8988T (cell line): ENCODE data around the gene IQSEC1.

ENCODE experiments used
- DNase-seq: peaks from one replicate; pipeline ENCODE4 v3.0.0; 2011

The IQSEC1 gene

DNA sequence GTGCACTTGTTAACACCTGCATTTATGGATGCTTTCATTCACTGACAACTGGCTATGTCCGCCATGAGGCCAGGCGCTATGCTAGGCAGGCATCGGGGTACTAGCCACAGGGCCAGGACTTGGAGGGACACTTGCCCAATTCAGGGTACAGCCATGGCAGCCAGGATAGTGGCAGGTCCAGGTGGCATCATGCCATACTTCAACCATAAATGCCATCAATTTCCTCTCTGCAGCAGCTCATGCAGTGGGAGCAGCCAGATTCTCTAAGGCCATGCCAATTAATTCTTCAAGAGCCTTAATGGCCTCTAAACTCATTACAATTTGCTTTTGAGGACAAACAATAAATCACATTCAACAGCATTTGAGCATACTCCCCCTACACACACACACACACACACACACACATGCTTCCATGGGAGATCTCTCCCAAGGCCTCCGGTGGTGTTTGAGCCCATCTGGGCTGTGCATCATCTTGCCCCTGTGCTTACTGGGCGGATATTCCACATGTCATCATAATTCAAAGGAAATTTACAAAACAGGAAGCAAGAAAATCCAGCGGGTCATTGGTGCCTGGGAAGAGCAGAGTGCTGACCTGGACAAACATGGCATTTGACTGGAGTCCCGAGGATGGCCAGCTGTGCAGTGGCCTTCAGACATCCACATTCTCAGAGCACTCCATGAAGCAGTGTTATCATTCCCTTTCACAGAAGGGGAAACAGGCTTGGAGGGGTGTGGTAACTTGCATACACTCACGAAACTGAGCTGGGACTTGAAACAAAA is 109.1 kb downstream of the IQSEC1 start:
- DNase-seq = no peak

DNA sequence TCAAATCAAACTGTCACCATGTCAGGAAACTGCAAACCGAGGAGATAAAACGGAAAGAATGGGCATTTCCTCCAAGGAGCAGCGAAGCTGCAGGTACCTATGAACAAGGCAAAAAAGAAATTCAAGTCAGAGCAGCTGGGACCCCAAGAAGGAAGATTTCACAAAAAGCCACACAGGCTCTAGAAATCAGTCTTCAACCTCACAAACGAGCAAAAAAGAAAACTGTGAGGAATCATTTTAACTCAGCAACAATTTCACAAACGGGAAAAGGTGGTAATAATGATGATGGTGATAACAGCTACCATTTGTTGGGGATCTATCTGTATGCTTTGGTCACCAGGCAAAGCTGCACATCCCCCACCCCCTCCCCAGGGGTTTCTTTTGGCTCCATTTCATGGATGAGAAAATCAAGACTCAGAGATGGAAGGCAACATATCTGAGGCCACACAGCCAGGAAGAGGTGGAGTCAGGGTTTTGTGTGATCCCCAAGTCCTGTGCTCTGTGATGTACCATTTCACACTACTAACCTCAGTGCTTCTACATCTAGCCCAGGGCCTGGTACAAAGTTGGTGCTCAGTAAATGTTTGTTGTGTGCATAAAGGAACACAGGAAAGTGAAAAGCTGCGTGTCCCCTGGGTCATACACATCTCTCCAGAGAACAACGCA is 109.9 kb downstream of the IQSEC1 start:
- DNase-seq = no peak

DNA sequence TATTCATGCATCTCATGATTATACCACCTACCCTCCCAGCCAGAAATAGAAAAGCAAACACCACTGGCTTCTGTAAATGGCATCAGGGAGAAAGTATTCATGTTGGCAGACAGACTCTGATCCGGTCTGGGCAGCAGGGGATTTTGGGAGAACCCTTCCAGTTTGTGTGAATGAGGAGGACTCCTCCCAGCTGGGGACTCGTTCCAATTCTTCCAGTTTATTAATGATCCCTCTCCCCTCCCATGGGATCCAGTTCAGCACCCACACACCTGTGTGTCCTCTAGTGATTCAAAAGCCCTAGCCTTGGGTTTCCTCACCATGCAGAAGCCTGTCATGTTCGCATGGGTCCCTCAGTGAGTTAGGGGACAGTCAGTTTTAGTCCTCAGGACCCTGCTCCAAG is 110.9 kb downstream of the IQSEC1 start:
- no peak for DNase-seq

DNA sequence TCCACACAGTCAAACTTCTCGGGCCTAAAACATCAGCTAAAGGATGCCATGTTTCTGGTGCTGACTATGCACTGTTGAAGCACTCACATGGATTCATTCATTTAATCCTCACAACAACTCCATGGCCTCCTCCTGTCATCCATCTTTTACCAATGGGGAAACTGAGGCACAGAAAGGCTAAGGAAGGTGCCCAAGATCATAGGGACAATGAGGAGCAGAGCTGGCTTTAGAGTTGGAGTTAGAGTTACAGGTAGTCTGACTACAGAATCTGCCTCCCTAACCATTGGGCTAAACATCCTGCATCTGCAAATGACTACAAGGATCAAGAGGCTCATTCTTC is 111.6 kb downstream of the IQSEC1 start:
- DNase-seq = no peak

DNA sequence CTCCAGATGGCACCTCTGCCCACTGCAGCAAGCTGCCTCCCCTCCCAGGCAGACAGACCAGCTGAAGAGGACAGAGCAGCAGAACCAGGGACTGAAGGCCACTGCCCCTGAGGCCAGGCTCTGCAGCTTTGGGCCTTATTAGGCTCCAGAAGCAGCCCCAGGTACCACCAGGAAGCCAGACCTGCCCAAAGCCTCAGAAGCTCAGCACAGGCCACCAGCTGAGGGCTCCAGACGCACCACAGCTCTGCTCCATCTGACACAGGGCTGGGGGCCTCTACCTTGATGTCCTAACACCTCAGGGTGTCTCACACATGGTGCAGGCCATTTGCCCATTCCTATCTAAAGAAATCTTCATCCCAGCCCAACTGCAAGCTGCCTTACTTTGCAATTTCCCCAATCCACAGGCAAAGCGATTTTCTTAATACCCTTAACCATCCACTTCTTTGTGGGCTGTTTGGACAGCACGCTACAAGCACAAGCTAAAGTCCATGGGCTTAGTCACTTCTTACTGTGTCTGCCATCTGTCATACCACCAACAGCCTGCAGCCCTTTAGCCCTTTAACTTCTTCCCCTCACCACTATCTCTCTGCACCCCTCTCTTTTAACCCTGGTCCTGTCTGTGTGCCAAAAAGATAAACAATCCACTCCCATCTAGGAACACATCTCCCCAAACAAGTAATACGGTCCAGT is 112.1 kb downstream of the IQSEC1 start:
- DNase-seq = no peak

DNA sequence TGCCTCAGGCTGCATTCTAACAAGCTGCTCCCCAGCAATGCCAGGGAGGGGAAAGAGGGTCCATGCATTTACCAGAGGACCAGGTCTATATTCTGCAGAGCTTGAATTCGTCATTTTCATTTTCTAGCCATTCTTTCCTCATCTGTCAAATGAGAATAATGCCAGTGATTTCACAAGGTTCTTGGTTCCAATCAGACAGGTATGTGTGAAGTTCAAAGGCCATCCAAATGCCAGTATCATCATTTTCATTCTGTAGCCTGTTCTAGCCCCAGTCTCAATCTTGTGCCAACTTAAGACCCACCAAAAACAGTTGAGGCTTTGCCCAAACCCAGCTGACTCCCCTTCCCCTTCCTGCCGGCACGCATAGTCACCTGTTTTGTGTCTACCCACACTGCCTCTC is 112.7 kb downstream of the IQSEC1 start:
- no peak for DNase-seq

DNA sequence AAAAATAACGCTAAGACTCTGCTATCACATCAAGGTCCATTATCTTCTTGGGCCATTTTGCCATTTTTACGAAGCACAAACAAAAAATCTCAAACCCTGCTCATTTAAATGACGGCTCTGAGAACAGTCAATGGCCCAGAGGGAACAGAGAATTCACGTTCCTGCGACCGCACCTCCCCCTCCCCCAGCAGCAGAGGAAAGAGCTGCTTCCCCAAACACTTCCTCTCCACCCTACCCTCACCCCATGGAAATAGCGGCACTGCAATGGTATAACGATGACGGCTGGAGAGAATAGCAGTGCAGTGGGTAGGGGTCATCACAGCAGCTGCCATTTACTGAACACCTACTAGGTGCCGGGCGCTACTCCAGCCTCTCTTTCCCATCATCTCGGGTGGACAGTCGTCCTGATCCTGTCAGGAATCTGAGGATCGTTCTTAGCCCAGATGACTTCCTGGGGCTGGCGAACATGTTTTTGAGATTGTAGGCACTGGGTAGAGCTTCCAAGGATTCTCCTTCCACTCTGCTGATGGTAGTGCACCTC is 113.3 kb downstream of the IQSEC1 start:
- DNase-seq = no peak

DNA sequence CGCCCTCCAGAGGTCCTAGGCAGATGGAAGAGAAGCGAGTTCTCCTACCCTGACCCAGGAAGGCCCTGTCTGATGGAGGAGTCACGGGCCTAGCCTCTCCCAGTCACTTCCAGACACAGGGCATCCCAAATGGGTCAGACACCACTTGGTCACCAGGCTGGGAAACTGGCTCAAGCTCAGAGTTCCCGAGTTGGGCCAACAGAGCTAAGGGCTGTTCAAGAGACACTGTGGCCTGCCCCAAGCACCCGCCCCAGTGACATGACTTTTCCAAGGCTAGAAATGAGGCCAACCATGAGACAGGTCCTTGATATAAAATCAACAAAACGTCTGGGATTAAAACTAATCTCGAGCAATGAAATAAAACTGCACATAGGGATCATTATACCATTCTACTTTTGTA is 113.8 kb downstream of the IQSEC1 start:
- no peak for DNase-seq

DNA sequence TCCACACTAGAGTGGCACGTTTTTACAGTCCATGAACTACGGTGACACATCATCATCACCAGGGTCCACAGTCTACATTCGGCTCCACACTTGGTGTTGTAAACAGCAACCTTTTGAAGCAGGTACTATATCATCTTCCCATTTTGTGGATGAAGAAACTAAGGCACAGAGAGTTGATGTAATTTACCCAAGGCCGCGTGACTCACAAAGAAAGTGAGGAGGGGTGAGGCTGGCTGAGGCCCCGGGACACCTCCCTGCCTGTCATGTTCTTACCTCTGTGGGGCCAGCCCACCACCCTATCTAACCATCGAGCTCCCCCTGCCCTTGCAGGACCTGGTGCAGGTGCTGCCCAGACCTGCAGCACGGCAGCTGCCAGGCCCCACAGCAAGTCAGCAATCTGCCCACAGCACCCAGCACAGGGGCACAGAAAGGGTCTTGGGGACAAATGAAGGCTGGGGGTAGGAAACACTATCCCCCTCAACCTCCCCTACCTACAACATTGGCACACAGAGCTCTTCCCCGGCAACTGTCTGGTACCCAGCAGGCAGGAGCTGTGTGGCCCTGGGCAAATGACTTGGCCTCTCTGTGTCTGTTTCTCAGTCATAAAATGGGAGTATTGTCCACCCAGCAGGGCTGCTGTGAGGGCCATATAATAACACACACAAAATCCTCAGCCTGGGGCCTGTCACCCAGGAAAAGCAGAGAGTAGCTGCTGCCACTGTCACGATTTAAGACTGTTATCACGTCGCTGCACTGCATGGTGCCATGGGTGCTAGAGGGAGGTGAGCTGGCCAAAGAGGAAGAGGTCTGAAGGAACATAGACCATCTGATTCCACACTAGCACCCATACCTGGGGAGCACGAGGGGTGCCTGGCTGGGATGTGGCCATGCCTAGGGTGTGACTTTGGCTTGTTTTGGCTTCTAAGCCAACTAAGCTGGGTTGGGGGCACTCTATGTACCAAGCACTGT is 115.1 kb downstream of the IQSEC1 start:
- no peak for DNase-seq

DNA sequence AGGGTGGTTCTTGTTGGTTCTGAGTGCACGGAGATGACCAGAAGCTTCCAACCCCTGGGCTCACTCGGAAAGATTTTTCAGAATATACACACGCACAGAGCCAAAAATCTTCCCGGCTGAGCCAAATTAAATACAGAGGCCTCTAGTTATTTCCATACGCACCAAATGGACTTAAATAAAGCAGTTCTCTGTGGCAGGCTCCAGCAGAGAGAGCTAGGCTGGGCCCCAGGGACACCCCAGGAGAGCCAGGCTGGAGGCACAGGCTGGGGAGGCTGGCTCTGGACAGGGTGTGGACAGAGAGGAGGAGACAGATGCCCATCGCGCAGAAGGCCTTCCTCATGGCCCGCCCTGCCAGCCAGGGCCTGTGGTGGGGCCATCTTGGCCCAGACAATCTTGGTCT is 115.9 kb downstream of the IQSEC1 start:
- no peak for DNase-seq

DNA sequence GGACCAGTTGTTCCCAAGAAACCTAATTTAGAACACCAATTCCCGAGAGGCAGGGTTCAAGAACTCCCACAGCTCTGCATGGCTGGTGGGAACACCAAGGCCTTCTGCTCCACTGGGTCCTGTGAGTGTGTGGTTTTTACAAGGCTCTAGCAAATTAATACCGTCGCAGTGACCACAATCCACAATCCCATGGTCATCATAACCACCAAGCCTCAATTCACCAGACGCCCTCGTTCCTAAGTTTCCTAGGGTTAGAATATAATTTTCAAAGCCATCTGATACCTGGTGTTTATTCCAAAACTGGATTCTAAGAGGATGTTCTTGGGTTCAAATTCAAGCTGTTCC is 116.9 kb downstream of the IQSEC1 start:
- no peak for DNase-seq

DNA sequence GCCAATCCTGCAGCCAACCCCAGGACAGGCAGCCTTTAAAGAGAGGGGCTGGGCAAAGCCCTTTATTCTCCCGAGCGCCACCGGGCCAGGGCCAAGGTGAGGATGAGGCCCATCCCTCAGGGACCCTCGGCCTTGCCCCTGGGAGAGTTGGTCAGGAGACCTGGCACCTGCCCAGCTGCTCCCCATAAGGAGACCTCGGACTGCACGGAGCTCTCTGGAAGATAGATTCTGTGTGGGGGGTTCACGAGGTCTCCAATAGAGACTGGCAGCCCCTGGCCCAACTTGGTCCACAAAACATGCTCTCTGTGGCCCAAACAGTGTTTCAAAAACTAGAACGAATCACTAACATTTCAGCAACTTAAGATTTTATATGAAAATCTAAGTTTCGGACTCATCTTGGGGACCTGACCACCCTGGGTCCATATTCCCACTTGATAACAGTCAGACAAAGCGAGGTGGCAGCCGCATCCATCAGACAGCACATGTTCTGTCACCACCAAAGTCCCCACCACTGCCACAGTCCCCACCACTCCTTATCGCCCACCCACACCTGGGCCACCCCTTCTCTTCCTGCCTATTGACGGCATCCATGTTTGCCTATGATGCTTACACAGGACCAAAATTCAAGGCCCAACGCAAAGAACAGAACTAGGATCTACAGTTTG is 117.4 kb downstream of the IQSEC1 start:
- DNase-seq = no peak

DNA sequence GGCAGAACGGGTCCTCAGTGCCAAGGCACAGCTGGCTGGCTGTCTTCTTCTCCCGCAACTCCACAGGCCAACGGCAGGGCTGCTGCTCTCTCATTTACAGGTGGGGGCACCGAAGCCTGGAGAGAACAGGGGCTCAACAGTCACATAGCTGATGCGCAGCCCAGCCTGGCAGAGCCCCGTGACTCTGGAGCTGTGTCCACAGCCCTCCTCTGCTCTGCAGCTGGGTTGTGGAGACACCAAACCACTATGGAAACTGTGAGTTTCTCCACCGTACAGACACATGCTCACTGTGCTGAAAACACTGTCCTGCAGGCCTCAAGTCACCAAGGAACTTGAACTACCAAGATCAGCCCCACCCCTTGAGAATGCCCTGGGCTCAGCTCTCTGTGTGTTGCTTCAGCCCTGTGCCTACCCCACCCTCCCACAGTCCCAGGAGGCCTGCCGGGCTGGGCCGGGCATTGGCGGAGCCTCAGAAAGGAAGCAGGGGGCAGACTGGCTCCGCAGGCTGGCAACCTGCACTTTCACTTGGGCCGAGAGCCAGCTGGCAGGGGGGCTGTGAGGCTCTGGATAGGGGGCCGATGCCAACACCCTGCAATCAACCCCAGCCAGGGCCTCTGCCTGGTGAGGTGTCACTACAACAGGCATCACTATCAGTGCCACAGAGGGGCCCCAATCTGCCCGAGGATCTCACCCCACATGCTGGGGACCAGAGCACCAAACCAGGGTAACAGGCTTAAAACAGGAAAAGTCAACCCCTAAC is 118.2 kb downstream of the IQSEC1 start:
- DNase-seq = no peak

DNA sequence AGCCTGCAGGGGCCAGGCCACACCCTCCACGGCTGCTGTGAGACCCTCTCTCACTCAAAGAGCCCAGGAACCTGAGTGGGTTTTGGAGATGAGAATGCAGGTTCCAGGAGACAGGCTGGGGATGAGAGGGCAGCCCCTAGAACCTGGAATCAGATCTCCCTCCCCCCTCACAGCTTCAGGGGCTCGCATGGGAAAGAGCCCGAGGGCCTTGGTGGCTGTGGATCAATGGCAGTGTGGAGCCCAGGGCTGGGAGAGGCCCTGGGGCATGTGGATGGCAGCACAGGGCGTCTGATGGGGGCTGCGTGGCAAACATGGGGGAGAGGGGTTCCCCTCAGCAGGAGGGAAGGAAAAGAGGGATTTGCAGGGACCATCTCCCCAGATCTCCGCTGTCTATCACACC is 119.0 kb downstream of the IQSEC1 start:
- no peak for DNase-seq

DNA sequence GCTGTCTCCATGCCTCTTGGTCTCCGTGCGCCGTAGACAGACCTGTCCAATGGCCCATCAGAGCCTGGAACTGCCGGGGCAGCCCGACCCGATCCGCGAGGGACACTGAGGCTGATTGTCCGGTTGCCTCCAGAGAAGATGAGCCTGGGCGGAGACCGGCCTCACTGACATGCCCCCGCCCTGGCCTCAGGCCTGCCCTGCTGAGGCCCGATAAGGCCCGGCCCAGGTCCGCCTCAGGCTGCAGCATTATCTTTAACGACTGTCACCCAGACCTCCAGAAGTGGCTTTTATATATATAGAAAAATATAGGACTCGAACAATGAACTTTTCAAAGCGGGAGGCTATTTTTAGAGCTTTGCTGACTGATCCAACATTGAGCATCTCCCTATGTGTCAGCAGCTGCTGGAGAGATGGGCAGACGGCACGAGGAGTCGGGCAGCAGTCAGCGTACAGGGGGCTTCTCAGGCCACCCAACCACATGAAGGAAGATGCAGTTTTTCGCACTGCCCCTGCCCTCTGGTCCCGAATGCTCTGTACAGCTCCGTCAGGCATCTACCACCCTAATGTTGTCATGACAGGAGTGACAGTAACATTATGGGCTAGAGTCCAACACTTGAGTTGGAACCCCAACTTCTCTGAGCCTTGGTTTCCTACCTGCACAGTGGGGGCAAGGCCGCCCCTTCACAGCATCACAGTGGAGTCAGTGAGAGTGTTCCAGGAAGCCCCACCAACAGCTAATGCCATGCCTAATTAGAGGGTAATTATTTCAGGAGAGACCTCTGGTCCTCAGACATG is 119.8 kb downstream of the IQSEC1 start:
- no peak for DNase-seq

DNA sequence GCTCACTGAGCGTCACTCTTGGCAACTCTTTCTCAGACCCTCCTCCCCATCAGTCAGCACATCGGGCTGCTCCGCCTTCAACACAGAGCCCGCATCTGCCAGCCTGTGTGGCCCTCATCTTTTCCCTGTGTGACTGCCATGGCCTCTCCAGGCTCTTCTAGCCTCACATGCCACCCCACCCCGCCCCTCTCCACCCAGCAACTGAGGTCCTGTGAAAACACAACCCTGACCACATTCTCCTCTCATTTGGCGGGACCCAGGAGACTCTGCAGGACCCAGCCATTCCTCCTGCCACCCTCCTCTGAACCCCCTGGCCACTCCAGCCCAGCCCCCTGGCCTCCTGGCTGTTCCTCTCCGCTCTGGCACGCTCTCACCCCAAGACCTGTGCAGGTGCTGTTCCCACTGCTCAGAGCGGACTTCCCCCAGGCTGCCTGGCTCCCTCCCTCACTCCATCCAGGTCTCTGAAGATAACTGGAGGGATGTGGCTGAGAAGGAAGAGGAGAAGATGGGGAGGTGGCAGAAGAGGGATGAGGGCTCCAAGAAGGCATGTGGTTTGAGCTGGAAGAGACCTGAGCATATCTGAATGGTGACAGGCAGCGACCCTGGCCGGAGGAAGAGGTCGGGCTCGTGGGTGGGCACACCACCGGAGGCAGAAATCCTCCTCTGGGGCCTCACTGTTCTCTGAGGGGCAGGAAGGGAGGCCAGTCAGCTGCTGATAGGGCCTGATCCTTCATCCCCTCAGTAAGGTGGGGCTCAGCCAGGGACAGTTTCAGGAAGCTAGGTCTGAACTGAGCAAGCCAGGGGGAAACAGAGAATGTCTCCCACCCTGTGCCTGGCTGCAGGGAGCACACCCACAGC is 120.7 kb downstream of the IQSEC1 start:
- no peak for DNase-seq

DNA sequence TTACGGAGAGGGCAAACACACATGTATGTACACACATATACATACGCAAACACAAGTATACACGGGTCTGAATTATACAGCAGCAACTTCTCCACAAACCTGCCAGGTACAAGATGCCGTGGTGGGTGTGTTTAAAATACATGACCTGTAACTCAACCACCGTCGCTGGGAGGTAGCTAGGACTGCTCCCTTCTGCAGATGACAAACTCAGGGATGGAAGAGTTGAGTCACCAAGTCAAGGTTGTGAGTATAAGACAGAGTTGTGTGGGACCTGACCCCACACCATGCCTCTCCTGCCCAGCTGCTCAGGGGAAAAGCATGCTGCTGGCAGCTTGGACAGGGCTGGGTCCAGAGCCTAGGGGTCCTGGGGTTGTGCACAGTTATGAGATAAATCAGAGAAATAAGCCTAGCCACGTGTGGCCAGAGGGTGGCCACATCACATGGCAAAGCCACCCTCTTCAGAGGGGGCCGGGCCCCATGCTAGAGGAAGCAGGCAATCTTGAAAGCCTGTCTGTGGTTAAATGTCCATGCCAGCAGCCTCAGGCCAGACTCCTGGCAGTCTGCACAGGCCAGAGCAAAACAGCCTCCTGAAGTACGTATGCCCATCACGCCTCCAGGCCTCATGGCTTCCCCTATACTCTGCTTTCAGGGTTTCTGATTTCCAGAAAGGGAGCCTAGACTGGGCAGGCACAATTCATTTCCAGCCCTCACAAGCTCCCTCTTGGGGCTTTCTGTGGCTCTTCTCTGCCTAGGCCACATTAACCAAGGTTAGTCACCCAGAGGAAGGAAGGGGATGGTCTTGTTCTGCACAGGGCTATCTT is 124.1 kb downstream of the IQSEC1 start:
- DNase-seq = no peak

DNA sequence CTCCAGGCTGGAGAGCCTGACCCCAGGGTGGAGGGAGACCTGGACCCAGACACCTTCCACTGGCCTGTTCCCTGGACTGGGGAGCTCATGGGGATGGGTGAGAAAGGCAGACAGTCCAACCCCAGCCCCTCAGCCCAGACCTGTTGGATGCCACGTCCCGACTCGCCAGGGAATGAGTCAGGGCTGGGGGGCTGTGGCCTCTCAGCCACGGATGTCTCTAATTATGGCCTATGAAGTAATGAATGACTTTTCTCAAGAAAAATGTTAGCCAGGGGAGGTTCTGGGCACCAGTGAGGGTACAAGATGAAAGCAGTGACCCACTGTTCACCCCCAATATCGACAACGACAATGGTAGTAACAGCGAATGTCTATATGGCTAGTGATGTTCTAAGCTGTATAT is 124.9 kb downstream of the IQSEC1 start:
- DNase-seq = no peak
